Tibial artery (tissue), 4 donors: Measurements from ENCODE around the gene ACTC1.

ENCODE experiments used
- DNase-seq, 2 donors: peaks; one replicate each; pipeline ENCODE4 v3.0.0-alpha.2; 2019
- H3K27ac ChIP-seq, 2 donors: fragments of 200-600 bp; sonication (generic) in 1 of 2; 1 replicate in 1 of 2; 2 replicates in 1 of 2; pipeline ENCODE4 v1.5.1; 2018 to 2019; ENCODE audit warnings: mild to moderate bottlenecking in 1 of 2
- H3K27me3 ChIP-seq, 2 donors: fragments of 200-600 bp; sonication (generic) in 1 of 2; one replicate each; pipeline versions ENCODE4 v1.5.1 to v1.6.0; 2016 to 2019
- H3K36me3 ChIP-seq, 3 donors: fragments of 200-600 bp; sonication (generic) in 2 of 3; one replicate each; pipeline ENCODE4 v1.5.1; 2016 to 2019; ENCODE audit warnings: mild to moderate bottlenecking in 2 of 3
- H3K4me1 ChIP-seq, 4 donors: fragments of 200-600 bp; sonication (generic) in 2 of 4; 1 replicate in 3 of 4; 2 replicates in 1 of 4; pipeline ENCODE4 v1.5.1; 2016 to 2019
- H3K4me3 ChIP-seq, 2 donors: fragments of 200-600 bp; sonication (generic) in 1 of 2; 1 replicate in 1 of 2; 2 replicates in 1 of 2; pipeline ENCODE4 v1.5.1; 2018 to 2019; ENCODE audit warnings: mild to moderate bottlenecking in 2 of 2
- H3K9me3 ChIP-seq, 3 donors: fragments of 200-600 bp; sonication (generic) in 1 of 3; one replicate each; pipeline ENCODE4 v1.5.1; 2016 to 2019
- CTCF ChIP-seq, 2 experiments: fragments of 200-600 bp in 1 of 2; fragments of 450-650 bp in 1 of 2; IDR thresholded peaks; one replicate each; pipeline ENCODE4 v1.5.1; 2017 to 2019; ENCODE audit warnings: antibody characterized with exemption in 2 of 2, mild to moderate bottlenecking in 1 of 2, moderate library complexity in 1 of 2
- intact Hi-C: fragments of 100-400 bp; cut with DNase I; formaldehyde crosslinking; loops from one replicate; pipeline ENCODE4 v1.15.0; 2023; ENCODE audit warnings: low total_unique reads

ACTC1 gene

GRCh38 chr15:34768530-34768929 lies 26.8 kb downstream of the ACTC1 start:
- no peak for TF ChIP-seq CTCF (IDR thresholded peaks at IDR 0.05)
- no peak overlapping the region for H3K4me3 ChIP-seq
- DNase-seq, result no peak
- no peaks in the 10 kb centered on the region for H3K36me3 ChIP-seq
- H3K27me3 ChIP-seq, result no peaks in the 10 kb centered on the region
- intact Hi-C loops, result no loop called here
- H3K27ac ChIP-seq, result no peak overlapping the region
- H3K9me3 ChIP-seq, result no peaks in the 10 kb centered on the region
- no peaks in the 10 kb centered on the region for H3K4me1 ChIP-seq

- no peak for TF ChIP-seq CTCF (IDR thresholded peaks at IDR 0.05)
- H3K27me3 ChIP-seq, result no peaks in the 10 kb centered on the region
- no peak overlapping the region for H3K27ac ChIP-seq
- no peak for DNase-seq
- H3K4me1 ChIP-seq, result no peaks in the 10 kb centered on the region
- H3K4me3 ChIP-seq, result no peak overlapping the region
- no peaks in the 10 kb centered on the region for H3K36me3 ChIP-seq
- intact Hi-C loops, result no loop called here
- no peaks in the 10 kb centered on the region for H3K9me3 ChIP-seq
Measured at GRCh38 chr15:34765741-34766140, 29.6 kb downstream of the ACTC1 start.

- Histone ChIP-seq H3K36me3 (no peaks in the 10 kb centered on the region), H3K4me3 (no peak overlapping the region), H3K9me3 (no peaks in the 10 kb centered on the region), H3K27me3 (peaks cover 0 to 11% of the 10 kb centered on the region in 2 donors), H3K27ac (no peak overlapping the region), H3K4me1 (no peaks in the 10 kb centered on the region)
- no peak for DNase-seq
- intact Hi-C loops, result no loop called here
- TF ChIP-seq CTCF (IDR thresholded peaks at IDR 0.05), result no peak
Measured at GRCh38 chr15:34760909-34761308, 34.4 kb downstream of the ACTC1 start.

- Histone ChIP-seq H3K27ac (no peak overlapping the region), H3K27me3 (peaks cover 0 to 20% of the 10 kb centered on the region in 2 donors), H3K4me1 (peaks cover 0 to 4% (median 1%) of the 10 kb centered on the region in 4 donors), H3K4me3 (no peak overlapping the region), H3K9me3 (no peaks in the 10 kb centered on the region), H3K36me3 (no peaks in the 10 kb centered on the region)
- DNase-seq, result no peak
- TF ChIP-seq CTCF (IDR thresholded peaks at IDR 0.05), result no peak
- intact Hi-C loops, result no loop called here
Measured at GRCh38 chr15:34759992-34760391, 35.4 kb downstream of the ACTC1 start.

- H3K9me3 ChIP-seq, result no peaks in the 10 kb centered on the region
- H3K4me1 ChIP-seq, result peaks cover 0 to 10% (median 7%) of the 10 kb centered on the region in 4 donors
- intact Hi-C loops, result no loop called here
- peaks cover 0 to 27% of the 10 kb centered on the region in 2 donors for H3K27me3 ChIP-seq
- H3K36me3 ChIP-seq, result no peaks in the 10 kb centered on the region
- DNase-seq, result no peak
- no peak overlapping the region for H3K4me3 ChIP-seq
- TF ChIP-seq CTCF (IDR thresholded peaks at IDR 0.05), result no peak
- no peak overlapping the region for H3K27ac ChIP-seq
Measured at GRCh38 chr15:34759347-34759746, 36.0 kb downstream of the ACTC1 start.

GRCh38 chr15:34757262-34757661 lies 38.1 kb downstream of the ACTC1 start:
- no peak overlapping the region for H3K27ac ChIP-seq
- intact Hi-C loops, result no loop called here
- no peaks in the 10 kb centered on the region for H3K9me3 ChIP-seq
- H3K4me1 ChIP-seq, result peaks cover 0 to 16% (median 8%) of the 10 kb centered on the region in 4 donors
- no peak for DNase-seq
- TF ChIP-seq CTCF (IDR thresholded peaks at IDR 0.05), result no peak
- H3K4me3 ChIP-seq, result no peak overlapping the region
- no peaks in the 10 kb centered on the region for H3K36me3 ChIP-seq
- peaks cover 0 to 47% of the 10 kb centered on the region in 2 donors for H3K27me3 ChIP-seq
